Small intestine (tissue), 7 donors: Measurements from ENCODE around the gene GNAI3. TPM values are rescaled to one million over a fixed set of nuclear protein-coding genes. Genes with fewer than 3 reads are reported as not detected.
A peak's percentile ranks its signal among the peaks of the same experiment; 100 is the strongest.

Experiments
- DNase-seq, 2 donors: peaks; one replicate each; pipeline versions ENCODE4 v3.0.0 to v3.0.0-alpha.2; 2013
- FAIRE-seq: peaks from 2 replicates; lab custom pipeline; 2012; peaks lifted over from hg19 to GRCh38; lab: Jason Lieb, UNC
- H3K27ac ChIP-seq, 3 donors: one replicate each; pipeline ENCODE4 v1.5.1; 2013; ENCODE audit warnings: low read length in 2 of 3, mild to moderate bottlenecking in 2 of 3, control low read depth in 1 of 3, inconsistent platforms in 1 of 3, low read depth in 1 of 3, moderate library complexity in 1 of 3
- H3K27me3 ChIP-seq, 3 donors: one replicate each; pipeline ENCODE4 v1.6.1; 2013; ENCODE audit warnings: low read length in 3 of 3, inconsistent platforms in 1 of 3; ENCODE audit not compliant: control insufficient read depth in 3 of 3, insufficient read depth in 3 of 3
- H3K36me3 ChIP-seq, 3 donors: one replicate each; pipeline ENCODE4 v1.6.1; 2013; ENCODE audit warnings: low read length in 3 of 3, inconsistent platforms in 1 of 3, low read depth in 1 of 3, mild to moderate bottlenecking in 1 of 3, moderate library complexity in 1 of 3; ENCODE audit not compliant: control insufficient read depth in 3 of 3, insufficient read depth in 2 of 3
- H3K4me1 ChIP-seq, 3 donors: one replicate each; pipeline ENCODE4 v1.6.1; 2013; ENCODE audit warnings: low read length in 2 of 3, inconsistent platforms in 1 of 3, low read depth in 1 of 3, mild to moderate bottlenecking in 1 of 3, moderate library complexity in 1 of 3; ENCODE audit not compliant: control insufficient read depth in 3 of 3, insufficient read depth in 2 of 3
- H3K4me3 ChIP-seq, 3 donors: one replicate each; pipeline ENCODE4 v1.5.1; 2013; ENCODE audit warnings: low read length in 3 of 3, control low read depth in 1 of 3, inconsistent platforms in 1 of 3, low read depth in 1 of 3, mild to moderate bottlenecking in 1 of 3, moderate library complexity in 1 of 3
- H3K9me3 ChIP-seq, 2 donors: one replicate each; pipeline ENCODE4 v1.6.1; 2013; ENCODE audit warnings: low read depth in 1 of 2, low read length in 1 of 2; ENCODE audit not compliant: control insufficient read depth in 2 of 2, insufficient read depth in 1 of 2
- WGBS, 3 donors: extraction: QIAGEN DNeasy Blood & Tissue Kit; methylation state at CpG; one replicate each; pipeline ENCODE4 v1.1.7; 2013; 5-methylcytosine and 5-hydroxymethylcytosine counted together
- polyA plus RNA-seq, 4 donors: library from polyadenylated mRNA; stranded (reverse) in 3 of 4; unstranded in 1 of 4; fragments of 200-250 nt in 3 of 4; fragments of 120-200 nt in 1 of 4; gene quantifications; one replicate each; pipeline versions ENCODE4 v1.2.1 to v1.2.3, GENCODE V29; 2013
- donor health status: healthy with polysubstance abuse.
- donor health status: control.
- donor health status: control.
- donor health status: Bipolar disorder and iron deficiency.
- donor health status: healthy.

Gene GNAI3
- polyA plus RNA-seq, 4 donors, result 3.0 to 7.4 (median 4.1) TPM

GRCh38 chr1:109567877-109568672 lies 19.7 kb downstream of the GNAI3 start:
- FAIRE-seq, result no peak
- DNase-seq, result peak; percentile 38 to 50
- H3K27me3 ChIP-seq, result no peaks in the 10 kb centered on the region
- H3K27ac ChIP-seq, result no peak overlapping the region
- 65 to 80% (median 67%) methylated on average over 4 of the region's 4 CpGs for WGBS, 3 donors
- H3K9me3 ChIP-seq, result no peaks in the 10 kb centered on the region
- no peak overlapping the region for H3K4me3 ChIP-seq
- peaks cover 2 to 23% (median 17%) of the 10 kb centered on the region in 3 donors for H3K4me1 ChIP-seq
- H3K36me3 ChIP-seq, result no peaks in the 10 kb centered on the region

- Histone ChIP-seq H3K27ac (no peak overlapping the region), H3K27me3 (no peaks in the 10 kb centered on the region), H3K4me3 (no peak overlapping the region), H3K9me3 (no peaks in the 10 kb centered on the region), H3K36me3 (no peaks in the 10 kb centered on the region), H3K4me1 (peaks cover 0 to 16% (median 13%) of the 10 kb centered on the region in 3 donors)
- no peak for DNase-seq
- 83 to 98% (median 91%) methylated on average over 1 of the region's 1 CpG for WGBS, 3 donors
- no peak for FAIRE-seq
Observed at GRCh38 chr1:109569323-109569722, 20.9 kb downstream of the GNAI3 start.

- Histone ChIP-seq H3K4me3 (no peak overlapping the region), H3K4me1 (peaks cover 0 to 14% (median 11%) of the 10 kb centered on the region in 3 donors), H3K27ac (peak overlapping the region in 1 of 3 donors; percentile 2), H3K9me3 (no peaks in the 10 kb centered on the region), H3K36me3 (peaks cover 0 to under 1% (median 0%) of the 10 kb centered on the region in 3 donors), H3K27me3 (no peaks in the 10 kb centered on the region)
- FAIRE-seq, result no peak
- peak in 1 of 2 donors; percentile 45 for DNase-seq
- WGBS, 3 donors, result 42 to 58% (median 50%) methylated on average over 3 of the region's 3 CpGs
Observed at GRCh38 chr1:109570414-109570813, 22.0 kb downstream of the GNAI3 start.

DNA sequence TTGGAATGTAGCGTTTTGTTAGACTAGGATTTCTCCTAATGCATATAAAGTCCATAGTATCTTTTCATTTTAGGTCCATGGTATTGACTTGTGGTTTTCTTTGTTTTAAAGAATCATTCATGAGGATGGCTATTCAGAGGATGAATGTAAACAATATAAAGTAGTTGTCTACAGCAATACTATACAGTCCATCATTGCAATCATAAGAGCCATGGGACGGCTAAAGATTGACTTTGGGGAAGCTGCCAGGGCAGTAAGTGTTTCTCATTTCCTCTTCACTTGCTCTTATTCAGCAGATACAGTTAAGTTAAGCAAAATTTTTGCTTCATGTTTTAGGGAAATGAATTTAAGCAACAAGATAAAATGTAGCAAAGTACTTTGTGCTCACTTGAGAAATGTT lies 25.4 kb downstream of the GNAI3 start:
- WGBS, 3 donors, result 55 to 81% (median 68%) methylated on average over 2 of the region's 2 CpGs

GRCh38 chr1:109578947-109579443 lies 30.6 kb downstream of the GNAI3 start:
- H3K36me3 ChIP-seq, result peaks cover 2 to 35% (median 9%) of the 10 kb centered on the region in 3 donors
- no peaks in the 10 kb centered on the region for H3K27me3 ChIP-seq
- FAIRE-seq (no peak), DNase-seq (no peak)
- 71 to 88% (median 87%) methylated on average over 3 of the region's 3 CpGs for WGBS, 3 donors
- H3K9me3 ChIP-seq, result no peaks in the 10 kb centered on the region
- no peak overlapping the region for H3K4me3 ChIP-seq
- no peaks in the 10 kb centered on the region for H3K4me1 ChIP-seq
- no peak overlapping the region for H3K27ac ChIP-seq

More for the DNA sequence above, 25.4 kb downstream of the GNAI3 start:
- Histone ChIP-seq H3K9me3 (no peaks in the 10 kb centered on the region), H3K27ac (no peak overlapping the region), H3K36me3 (peaks cover 0 to 16% (median 5%) of the 10 kb centered on the region in 3 donors), H3K4me3 (no peak overlapping the region), H3K27me3 (no peaks in the 10 kb centered on the region), H3K4me1 (peaks cover 0 to 8% (median 0%) of the 10 kb centered on the region in 3 donors)
- FAIRE-seq, result no peak
- no peak for DNase-seq

- WGBS, 3 donors, result 78 to 100% (median 92%) methylated on average over 1 of the region's 1 CpG
- peaks cover 2 to 35% (median 9%) of the 10 kb centered on the region in 3 donors for H3K36me3 ChIP-seq
- DNase-seq (no peak), FAIRE-seq (no peak)
- H3K4me1 ChIP-seq, result no peaks in the 10 kb centered on the region
- H3K9me3 ChIP-seq, result no peaks in the 10 kb centered on the region
- H3K27ac ChIP-seq, result no peak overlapping the region
- H3K4me3 ChIP-seq, result no peak overlapping the region
- no peaks in the 10 kb centered on the region for H3K27me3 ChIP-seq
Observed at GRCh38 chr1:109579491-109579890, 31.1 kb downstream of the GNAI3 start.

DNA sequence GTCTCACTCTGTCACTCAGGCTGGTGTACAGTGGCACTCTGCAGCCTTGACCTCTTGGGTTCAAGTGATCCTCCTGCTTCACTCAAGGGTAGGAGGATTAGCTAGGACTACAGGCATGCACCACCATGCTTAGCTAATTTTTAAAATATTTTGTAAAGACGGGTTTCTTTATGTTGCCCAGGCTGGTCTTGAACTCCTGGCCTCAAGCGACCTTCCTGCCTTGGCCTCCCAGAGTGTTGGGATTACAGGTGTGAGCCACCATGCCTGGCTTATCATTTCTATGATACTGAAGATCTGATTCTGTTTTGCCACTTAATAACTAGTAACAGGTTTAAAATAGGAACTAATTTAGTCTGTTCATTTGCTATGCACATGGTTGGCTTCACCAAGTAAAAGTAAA lies 33.6 kb downstream of the GNAI3 start:
- FAIRE-seq (no peak), DNase-seq (no peak)
- Histone ChIP-seq H3K27ac (no peak overlapping the region), H3K4me3 (no peak overlapping the region), H3K36me3 (peaks cover 8 to 23% (median 18%) of the 10 kb centered on the region in 3 donors), H3K4me1 (no peaks in the 10 kb centered on the region), H3K9me3 (no peaks in the 10 kb centered on the region), H3K27me3 (no peaks in the 10 kb centered on the region)
- WGBS, 3 donors, result 91 to 97% (median 94%) methylated on average over 2 of the region's 2 CpGs

DNA sequence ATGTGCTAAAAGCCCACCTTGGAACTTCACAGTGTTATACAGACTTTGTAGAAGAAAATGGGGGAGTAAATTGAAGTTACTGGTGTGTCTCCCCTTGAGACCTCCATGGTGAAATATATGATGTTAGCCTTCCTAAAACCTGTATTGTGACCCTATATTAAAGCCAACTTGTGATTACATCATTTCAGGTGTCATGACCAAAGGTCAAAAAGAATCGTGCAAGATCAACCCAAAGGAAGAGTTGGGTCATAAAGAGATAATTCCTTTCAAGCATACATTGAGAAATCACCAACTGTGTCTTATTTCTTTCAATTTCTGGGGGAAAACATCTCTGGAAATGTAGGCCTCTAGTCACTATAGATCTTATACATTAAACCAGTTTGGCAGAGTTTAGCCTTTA lies 36.4 kb downstream of the GNAI3 start:
- FAIRE-seq (no peak), DNase-seq (peak in 1 of 2 donors; percentile 36)
- H3K27me3 ChIP-seq, result no peaks in the 10 kb centered on the region
- H3K36me3 ChIP-seq, result peaks cover 8 to 25% (median 18%) of the 10 kb centered on the region in 3 donors
- no peaks in the 10 kb centered on the region for H3K9me3 ChIP-seq
- peaks cover 0 to 3% (median 0%) of the 10 kb centered on the region in 3 donors for H3K4me1 ChIP-seq
- no peak overlapping the region for H3K4me3 ChIP-seq
- H3K27ac ChIP-seq, result no peak overlapping the region
- 10 to 60% (median 29%) methylated on average over 1 of the region's 1 CpG for WGBS, 3 donors
